HG03039 (cell line): Measurements from ENCODE around the gene YIF1A.
"Not testable (repeated sequence)": the region's sequence is repeated elsewhere in the genome, so short reads cannot be mapped to it uniquely, and the experiment has no call there.

Source experiments
- ATAC-seq: cut with Tn5 transposase; IDR thresholded peaks from one replicate; pipeline ENCODE4 v1.9.1; 2021; ENCODE audit warnings: mild to moderate bottlenecking, moderate library complexity; ENCODE audit not compliant: unreplicated experiment

The YIF1A gene

GRCh38 chr11:66272596-66272995, 16.3 kb downstream of the YIF1A start:
- ATAC-seq: no peak

GRCh38 chr11:66271816-66272215, 17.1 kb downstream of the YIF1A start:
- ATAC-seq: no peak

- ATAC-seq: peak; percentile 2
These were observed 19.7 kb downstream of the YIF1A start for GRCh38 chr11:66268952-66269905.

DNA sequence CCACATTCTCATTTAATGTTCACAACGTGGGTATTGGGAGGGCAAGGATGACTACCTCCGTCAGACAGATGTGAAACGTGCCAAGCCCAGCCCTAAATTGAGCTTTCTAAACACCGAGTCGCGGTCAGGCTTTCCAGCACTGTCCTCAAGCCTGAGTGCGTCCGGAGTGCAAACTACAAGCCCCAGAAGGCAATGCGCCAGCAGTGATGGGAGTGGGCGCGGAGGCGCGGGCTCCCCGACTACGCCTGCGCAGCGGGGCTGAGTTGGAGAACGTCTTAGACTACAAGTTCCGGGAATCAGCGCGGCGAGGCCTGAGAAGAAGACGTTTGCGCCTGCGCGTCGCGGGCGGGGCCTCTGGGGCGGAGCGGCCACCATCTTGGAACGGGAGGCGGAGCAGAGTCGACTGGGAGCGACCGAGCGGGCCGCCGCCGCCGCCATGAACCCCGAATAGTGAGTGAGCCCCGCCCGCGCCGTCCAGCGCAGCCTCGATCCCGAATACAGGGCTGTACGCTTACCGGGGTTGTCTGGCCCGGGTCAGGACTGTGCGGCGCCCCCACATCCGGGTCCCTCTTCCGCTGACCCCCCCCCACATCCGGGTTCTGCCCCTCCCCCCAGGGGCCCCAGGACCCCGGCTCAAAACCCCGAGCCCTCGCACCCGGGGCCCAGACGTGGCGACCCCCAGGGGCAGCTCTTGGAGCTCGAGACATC, 20.5 kb downstream of the YIF1A start, which contains the start of gene RAB1B:
RAB1B (plus strand) TSS at position 396 of the 708 bp plus-strand sequence; CDS start at position 437, 41 bp downstream.
- peak; percentile 75 for ATAC-seq

GRCh38 chr11:66267379-66268243, 21.3 kb downstream of the YIF1A start:
- peak; percentile 37 for ATAC-seq

DNA sequence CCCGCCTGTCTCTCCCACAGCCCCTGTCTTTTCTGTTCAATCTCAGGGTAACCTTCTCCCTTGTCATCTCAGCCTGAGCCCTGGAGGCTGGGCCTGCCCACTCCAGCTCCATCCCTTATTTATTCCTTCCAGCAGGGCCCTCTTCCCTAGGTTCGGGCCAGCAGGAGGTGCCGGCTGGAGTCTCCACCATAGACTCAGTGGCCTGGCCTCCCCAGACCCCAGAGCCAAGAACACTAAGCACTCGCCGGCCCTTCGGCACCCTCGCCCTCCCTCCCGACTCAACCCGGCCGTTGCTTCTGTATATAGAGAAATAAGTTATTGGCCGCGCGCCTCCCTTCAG, 21.9 kb downstream of the YIF1A start:
- no peak for ATAC-seq

DNA sequence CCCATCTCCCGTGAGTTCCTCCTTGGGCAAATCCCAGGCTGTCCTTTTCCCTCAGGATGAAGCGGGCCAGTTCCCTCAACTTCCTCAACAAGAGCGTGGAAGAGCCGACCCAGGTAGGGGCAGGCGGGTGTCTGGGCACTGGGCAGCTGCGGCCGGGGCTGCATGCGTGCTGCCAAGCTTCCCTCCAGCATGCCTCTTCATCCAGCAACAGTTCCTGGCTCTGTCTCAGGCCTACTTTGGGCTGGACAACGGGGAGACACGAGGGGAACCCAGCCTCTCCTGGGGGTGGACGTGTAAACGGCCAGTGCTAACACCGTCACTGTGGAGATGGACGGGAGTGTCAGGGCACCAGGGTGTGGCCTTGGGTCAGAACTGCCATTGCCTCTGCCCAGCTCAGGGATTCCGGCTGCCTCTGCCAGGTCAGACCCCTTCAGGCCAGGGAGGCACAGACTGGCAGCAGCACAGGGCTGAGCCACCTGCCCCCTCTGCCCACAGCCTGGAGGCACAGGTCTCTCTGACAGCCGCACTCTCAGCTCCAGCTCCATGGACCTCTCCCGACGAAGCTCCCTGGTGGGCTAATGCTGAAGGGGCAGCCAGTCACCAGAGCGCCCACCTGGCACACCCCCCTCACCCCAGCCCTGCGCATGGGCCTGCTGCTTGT, 22.4 kb downstream of the YIF1A start:
- no peak for ATAC-seq

GRCh38 chr11:66265531-66266377, 23.2 kb downstream of the YIF1A start:
- no peak for ATAC-seq

GRCh38 chr11:66264914-66265313, 24.0 kb downstream of the YIF1A start:
- ATAC-seq: no peak

DNA sequence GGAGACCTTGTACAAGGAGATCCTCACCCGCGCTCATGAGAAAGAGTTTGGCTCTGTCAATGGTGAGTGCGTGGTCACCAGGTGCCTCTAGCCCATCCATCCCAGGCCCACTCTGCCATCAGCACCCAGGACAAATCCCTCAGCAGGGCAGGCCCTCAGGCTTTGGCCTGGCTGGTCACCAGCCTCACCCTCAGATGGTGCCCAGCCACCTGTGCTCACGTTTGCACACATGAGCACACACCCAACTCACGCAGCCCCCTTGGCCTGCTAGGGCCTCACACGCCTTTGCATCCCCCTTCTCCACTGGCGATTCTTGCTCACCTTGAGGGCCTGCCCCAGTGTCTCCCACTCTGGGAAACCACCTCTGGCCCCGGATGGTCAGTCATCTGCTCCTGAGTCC, 24.6 kb downstream of the YIF1A start:
- no peak for ATAC-seq

DNA sequence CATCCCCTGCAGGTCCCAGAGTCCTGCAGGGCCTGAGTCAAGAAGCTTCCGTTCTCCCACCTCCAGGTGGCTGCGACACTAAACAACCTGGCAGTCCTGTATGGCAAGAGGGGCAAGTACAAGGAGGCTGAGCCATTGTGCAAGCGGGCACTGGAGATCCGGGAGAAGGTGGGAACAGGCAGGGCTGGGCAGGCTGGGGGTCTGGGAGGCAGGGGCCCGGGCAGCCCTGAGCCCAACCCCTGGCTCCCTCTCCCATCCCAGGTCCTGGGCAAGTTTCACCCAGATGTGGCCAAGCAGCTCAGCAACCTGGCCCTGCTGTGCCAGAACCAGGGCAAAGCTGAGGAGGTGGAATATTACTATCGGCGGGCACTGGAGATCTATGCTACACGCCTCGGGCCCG, 25.2 kb downstream of the YIF1A start:
- no peak for ATAC-seq

GRCh38 chr11:66263231-66263630, 25.7 kb downstream of the YIF1A start:
- ATAC-seq: no peak

GRCh38 chr11:66262696-66263095, 26.2 kb downstream of the YIF1A start:
- ATAC-seq: no peak

- ATAC-seq: no peak
These were observed 26.8 kb downstream of the YIF1A start for GRCh38 chr11:66262191-66262590.

DNA sequence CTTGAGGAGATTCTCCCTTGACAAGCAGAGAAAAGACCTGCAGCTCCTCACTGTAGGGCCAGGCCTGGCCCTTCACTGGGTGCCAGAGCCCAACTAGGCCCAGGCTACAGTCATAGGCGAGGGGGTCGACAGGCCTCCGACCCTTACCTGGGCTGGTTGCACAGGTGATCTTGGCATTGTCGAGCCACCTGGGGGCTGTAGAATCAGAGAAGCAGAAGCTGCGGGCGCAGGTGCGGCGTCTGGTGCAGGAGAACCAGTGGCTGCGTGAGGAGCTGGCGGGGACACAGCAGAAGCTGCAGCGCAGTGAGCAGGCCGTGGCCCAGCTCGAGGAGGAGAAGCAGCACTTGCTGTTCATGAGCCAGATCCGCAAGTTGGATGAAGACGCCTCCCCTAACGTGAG, 27.4 kb downstream of the YIF1A start:
- no peak for ATAC-seq

- no peak for ATAC-seq
These were observed 29.0 kb downstream of the YIF1A start for GRCh38 chr11:66259956-66260355.

GRCh38 chr11:66259225-66259624, 29.7 kb downstream of the YIF1A start:
- no peak for ATAC-seq

DNA sequence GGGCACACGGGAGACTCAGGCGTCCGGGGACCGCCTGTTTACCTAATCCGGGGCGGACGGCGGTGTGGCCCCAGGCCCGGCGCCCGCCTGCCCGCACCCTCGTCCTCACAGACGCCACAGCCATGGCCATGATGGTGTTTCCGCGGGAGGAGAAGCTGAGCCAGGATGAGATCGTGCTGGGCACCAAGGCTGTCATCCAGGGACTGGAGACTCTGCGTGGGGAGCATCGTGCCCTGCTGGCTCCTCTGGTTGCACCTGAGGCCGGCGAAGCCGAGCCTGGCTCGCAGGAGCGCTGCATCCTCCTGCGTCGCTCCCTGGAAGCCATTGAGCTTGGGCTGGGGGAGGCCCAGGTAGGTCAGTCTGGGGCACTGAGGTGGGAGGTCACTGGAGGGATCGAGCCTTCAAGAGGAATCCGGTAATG, 30.5 kb downstream of the YIF1A start:
- no peak for ATAC-seq

GRCh38 chr11:66253081-66253480, 35.9 kb downstream of the YIF1A start:
- not testable (repeated sequence) for ATAC-seq

GRCh38 chr11:66251809-66252208, 37.1 kb downstream of the YIF1A start:
- no peak for ATAC-seq
